IMR-90 (cell line): ENCODE results near the gene LRRC70.

Source experiments
- BHLHE40 ChIP-seq: fragments of 150-350 bp; IDR thresholded peaks from 2 replicates; pipeline ENCODE4 v1.6.1; 2016; ENCODE audit warnings: mild to moderate bottlenecking, low read depth, low read length
- CHD1 ChIP-seq: IDR thresholded peaks from 2 replicates; pipeline ENCODE4 v1.6.1; 2012; ENCODE audit warnings: low read depth, low read length, improper control_type of control experiment
- CTCF ChIP-seq: conservative IDR thresholded peaks from 2 replicates; pipeline ENCODE4 v1.5.1; 2012; ENCODE audit warnings: mild to moderate bottlenecking, low read depth, low read length, improper control_type of control experiment
- FOS ChIP-seq: fragments of 150-350 bp; IDR thresholded peaks from 2 replicates; pipeline ENCODE4 v1.6.1; 2016; ENCODE audit warnings: low read depth, low read length
- MAFK ChIP-seq: IDR thresholded peaks from 2 replicates; pipeline ENCODE4 v1.6.1; 2012; ENCODE audit warnings: low read depth, low read length, improper control_type of control experiment
- MAZ ChIP-seq: IDR thresholded peaks from 2 replicates; pipeline ENCODE4 v1.6.1; 2012; ENCODE audit warnings: low read depth, mild to moderate bottlenecking, low read length, improper control_type of control experiment, moderate library complexity, borderline replicate concordance
- MXI1 ChIP-seq: IDR thresholded peaks from 2 replicates; pipeline ENCODE4 v1.6.1; 2012; ENCODE audit warnings: low read depth, mild to moderate bottlenecking, low read length, moderate library complexity, borderline replicate concordance
- POLR2A ChIP-seq: IDR thresholded peaks from 2 replicates; pipeline ENCODE4 v1.6.1; 2012; ENCODE audit warnings: mild to moderate bottlenecking, low read depth, low read length
- RCOR1 ChIP-seq: IDR thresholded peaks from 2 replicates; pipeline ENCODE4 v1.6.1; 2012; ENCODE audit warnings: mild to moderate bottlenecking, low read length, improper control_type of control experiment; ENCODE audit not compliant: insufficient replicate concordance
- RFX5 ChIP-seq: IDR thresholded peaks from 2 replicates; pipeline ENCODE4 v1.8.0; 2012; ENCODE audit warnings: low read depth, mild to moderate bottlenecking, low read length, moderate library complexity
- SMC3 ChIP-seq: fragments of 150-350 bp; IDR thresholded peaks from 2 replicates; pipeline ENCODE4 v1.6.1; 2016; ENCODE audit warnings: low read depth, mild to moderate bottlenecking, antibody characterized with exemption, low read length, moderate library complexity
- USF2 ChIP-seq: fragments of 150-350 bp; IDR thresholded peaks from 2 replicates; pipeline ENCODE4 v1.6.1; 2017; ENCODE audit warnings: mild to moderate bottlenecking, antibody characterized with exemption, low read length, low read depth

- TF ChIP-seq POLR2A (no peak), CTCF (no peak), SMC3 (no peak), RCOR1 (no peak), USF2 (no peak), BHLHE40 (no peak), FOS (no peak), MAFK (no peak), CHD1 (no peak), MXI1 (no peak), MAZ (no peak), RFX5 (no peak)
These were observed 17.5 kb downstream of the LRRC70 start for GRCh38 chr5:62596096-62596495.
